C4-2B (cell line): Measurements from ENCODE around the gene PRKG1.

Experiments
- H3K27ac ChIP-seq: fragments of 450-650 bp; 2 replicates; pipeline ENCODE4 v1.5.1; 2017
- ZFX ChIP-seq: fragments of 450-650 bp; IDR thresholded peaks from 2 replicates; pipeline ENCODE4 v1.6.1; 2017
- TF ChIP-seq, protein P1 (sequence below): fragments of 450-650 bp; conservative IDR thresholded peaks from 2 replicates; pipeline ENCODE4 v1.5.1; 2017; ENCODE audit warnings: mild to moderate bottlenecking

PRKG1 gene

DNA sequence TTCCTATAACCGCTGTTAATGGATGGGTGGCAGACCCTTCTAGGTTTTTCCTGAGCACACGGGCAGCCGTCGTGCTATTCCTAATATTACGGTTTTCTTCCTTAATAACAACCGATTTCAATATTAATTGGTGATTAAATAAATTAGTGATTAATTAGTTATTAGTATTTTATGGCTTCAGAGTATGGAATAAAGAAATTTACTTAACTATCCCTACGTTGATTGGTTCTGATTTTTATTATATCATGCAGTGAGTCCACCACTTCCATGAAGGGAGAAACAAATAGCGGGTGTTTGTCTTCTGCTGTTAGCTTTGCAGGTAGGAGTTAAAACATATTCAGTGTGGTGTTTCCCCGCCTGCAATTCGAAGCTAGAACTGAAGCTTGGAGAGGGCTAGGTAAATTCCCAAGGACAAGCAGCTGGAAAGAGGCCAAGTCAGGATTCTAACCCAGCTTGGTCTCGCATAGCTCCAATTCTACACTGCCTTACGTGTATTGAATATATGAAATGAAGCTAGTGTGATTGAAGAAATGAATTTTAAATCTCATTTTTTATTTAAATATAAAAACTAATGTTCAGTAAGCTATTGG is 626.0 kb downstream of the PRKG1 start:
- H3K27ac ChIP-seq, result peak overlapping the region; percentile 80
- no peak for TF ChIP-seq ZFX
- TF ChIP-seq, protein P1, sequence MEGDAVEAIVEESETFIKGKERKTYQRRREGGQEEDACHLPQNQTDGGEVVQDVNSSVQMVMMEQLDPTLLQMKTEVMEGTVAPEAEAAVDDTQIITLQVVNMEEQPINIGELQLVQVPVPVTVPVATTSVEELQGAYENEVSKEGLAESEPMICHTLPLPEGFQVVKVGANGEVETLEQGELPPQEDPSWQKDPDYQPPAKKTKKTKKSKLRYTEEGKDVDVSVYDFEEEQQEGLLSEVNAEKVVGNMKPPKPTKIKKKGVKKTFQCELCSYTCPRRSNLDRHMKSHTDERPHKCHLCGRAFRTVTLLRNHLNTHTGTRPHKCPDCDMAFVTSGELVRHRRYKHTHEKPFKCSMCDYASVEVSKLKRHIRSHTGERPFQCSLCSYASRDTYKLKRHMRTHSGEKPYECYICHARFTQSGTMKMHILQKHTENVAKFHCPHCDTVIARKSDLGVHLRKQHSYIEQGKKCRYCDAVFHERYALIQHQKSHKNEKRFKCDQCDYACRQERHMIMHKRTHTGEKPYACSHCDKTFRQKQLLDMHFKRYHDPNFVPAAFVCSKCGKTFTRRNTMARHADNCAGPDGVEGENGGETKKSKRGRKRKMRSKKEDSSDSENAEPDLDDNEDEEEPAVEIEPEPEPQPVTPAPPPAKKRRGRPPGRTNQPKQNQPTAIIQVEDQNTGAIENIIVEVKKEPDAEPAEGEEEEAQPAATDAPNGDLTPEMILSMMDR, result no peak

DNA sequence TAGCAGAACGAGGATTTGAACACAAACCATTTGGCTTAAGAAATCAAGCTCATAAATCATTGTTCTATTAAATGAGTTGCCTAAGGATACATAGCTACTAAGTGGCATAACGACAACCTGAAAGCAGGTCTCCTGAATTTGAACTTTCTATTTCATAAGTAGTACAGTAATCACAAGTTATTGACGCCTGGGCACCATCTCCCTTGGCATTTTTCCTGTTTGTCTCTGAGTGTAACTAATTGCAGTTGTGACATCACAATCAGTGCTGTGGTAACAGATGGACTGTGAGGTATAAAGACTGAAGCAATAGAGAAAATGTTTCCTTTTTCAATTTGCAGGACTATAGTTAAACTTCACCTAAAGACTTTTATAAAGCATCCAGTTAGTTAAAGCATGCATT is 631.5 kb downstream of the PRKG1 start:
- no peak for TF ChIP-seq ZFX
- TF ChIP-seq, protein P1, result no peak
- H3K27ac ChIP-seq, result no peak overlapping the region

DNA sequence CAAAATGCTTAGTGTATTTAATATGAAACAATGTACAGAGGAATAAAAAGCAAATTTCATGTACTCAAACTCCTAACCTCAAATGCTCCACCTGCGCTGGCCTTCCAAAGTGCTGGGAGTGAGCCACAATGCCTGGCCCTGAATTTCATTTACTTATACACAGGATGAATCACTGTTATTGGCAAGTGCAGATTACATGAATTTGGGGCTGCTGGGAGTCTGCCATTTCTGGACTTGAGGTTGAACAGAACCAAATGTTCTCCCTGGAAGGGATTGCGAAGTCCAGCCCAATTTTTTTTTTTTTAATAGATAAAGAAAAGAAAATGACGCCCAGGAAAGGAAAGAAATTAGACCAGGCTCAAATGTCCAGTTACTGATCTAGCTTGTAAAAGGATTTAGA is 631.9 kb downstream of the PRKG1 start:
- no peak overlapping the region for H3K27ac ChIP-seq
- TF ChIP-seq ZFX, result no peak
- TF ChIP-seq, protein P1, result no peak

DNA sequence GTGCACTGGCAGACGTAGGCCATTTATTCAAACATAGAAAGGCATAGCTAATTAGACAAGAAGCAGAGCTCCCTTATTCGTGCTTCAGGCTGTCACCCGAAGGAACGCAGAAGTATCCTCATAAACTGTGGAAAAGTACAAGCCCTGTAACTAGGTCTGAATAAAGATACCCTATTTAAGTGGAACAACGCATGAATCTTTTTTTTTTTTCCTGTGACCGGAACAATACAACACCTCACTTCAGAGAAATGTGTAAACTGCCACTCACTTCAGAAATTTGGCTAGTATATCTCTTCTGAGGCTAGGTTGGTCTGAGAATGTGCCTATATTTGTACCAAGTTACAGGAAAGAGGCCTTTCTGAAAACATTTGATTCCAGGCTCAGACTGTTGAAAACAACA is 633.1 kb downstream of the PRKG1 start:
- no peak for TF ChIP-seq ZFX
- TF ChIP-seq, protein P1, result no peak
- no peak overlapping the region for H3K27ac ChIP-seq

DNA sequence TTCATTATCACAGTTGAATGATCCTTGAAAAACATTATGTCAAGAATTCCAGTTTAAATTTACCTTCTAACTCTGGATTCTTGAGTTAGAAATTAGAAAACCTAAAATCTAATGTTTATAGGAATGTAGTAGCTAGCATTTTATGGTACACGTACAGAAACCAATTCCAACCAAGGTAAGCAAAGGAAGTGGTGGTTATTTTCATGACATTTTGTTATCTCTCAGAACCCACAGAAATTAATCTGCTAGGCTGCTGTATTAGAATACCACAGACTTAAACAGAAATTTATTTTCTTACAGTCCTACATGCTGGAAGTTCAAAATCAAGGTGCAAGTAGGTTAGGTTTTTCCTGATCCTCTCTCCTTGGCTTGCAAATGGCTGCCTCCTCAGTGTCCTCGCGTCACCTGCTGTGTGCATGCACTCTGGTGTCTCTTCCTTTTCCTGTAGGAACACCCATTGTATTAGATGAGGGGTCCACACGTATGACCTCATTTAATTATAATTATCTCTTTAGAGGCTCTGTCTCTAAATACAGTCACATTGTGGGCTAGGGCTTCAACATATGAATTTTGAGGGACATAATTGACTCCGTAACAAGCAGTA is 633.6 kb downstream of the PRKG1 start:
- TF ChIP-seq, protein P1, result no peak
- no peak overlapping the region for H3K27ac ChIP-seq

DNA sequence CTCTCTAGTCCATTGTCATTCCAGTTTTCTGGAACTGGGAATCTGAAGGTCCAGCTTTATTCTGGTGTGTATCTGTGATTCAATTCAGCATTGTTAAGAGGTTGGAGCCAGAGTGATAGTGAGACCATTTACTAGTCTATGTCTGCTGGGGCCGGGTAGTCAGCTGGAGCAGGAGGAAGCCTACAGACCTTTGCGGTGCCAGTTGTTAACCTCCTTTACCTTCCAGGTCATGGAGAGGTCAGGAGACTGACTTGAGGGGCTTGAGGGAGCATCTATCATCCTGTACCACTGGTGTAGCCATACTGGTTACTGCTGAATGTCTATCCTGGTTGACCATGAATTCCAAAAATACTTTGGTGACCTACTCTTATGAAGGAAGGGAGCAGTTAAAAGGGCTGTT is 634.3 kb downstream of the PRKG1 start:
- no peak for TF ChIP-seq ZFX
- TF ChIP-seq, protein P1, result no peak

DNA sequence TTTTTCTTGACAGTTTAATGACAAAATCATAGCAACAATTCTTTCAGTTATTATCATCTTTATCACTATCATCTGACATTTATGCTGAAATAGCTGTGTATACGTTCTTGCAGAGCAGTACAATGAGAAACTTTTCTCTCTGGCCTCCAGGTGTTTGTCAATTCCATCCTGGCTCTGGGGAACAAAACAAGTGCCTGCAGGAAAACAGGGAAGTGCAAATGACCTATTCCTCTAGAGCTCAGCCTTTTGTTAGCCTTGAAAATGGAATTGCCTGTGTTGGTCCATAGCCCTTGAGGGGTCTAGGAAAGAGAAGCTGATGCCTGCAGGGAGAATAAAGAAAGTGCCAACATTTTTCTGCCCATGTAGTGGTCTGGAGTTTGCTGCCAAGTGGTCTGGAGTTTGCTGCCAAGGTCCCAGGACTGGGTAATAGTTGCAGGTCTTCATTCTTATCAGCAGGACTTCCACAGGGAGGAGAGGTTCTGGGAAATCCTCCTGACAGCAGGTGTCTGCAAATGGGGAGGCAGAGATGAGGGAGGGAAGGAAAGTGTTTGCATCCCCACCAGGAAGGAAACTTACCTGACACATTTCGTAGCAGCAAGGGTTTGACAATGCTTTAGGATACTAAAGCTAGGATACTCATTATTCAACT is 635.2 kb downstream of the PRKG1 start:
- no peak for TF ChIP-seq ZFX
- TF ChIP-seq, protein P1, result no peak

More for the DNA sequence above, 634.3 kb downstream of the PRKG1 start:
- no peak overlapping the region for H3K27ac ChIP-seq

More for the DNA sequence above, 635.2 kb downstream of the PRKG1 start:
- H3K27ac ChIP-seq, result no peak overlapping the region
